ENCODE data around the gene ZNF526. TPM values are rescaled to one million over a fixed set of nuclear protein-coding genes. Genes with fewer than 3 reads are reported as not detected.

ZNF526 gene
- total and polyA plus RNA-seq, 4 donors: 2.6 to 12.3 (median 5.5) TPM

GRCh38 chr19:42201489-42202289 is 18.4 kb upstream of the ZNF526 start:
- WGBS, 2 donors: 76 to 83% methylated on average over 6 of the region's 6 CpGs
- no peaks in the 10 kb centered on the region for H3K27me3 ChIP-seq (ENCODE audit: control insufficient read depth in 1 of 2, insufficient read depth in 2 of 2, low read length in 1 of 2)
- intact Hi-C loops (cut with DNase I): no loop called here
- ATAC-seq (ENCODE audit: low FRiP score): no peak
- H3K9me3 ChIP-seq (ENCODE audit: control insufficient read depth, low read length): no peaks in the 10 kb centered on the region
- H3K4me1 ChIP-seq (ENCODE audit: control insufficient read depth in 1 of 2, insufficient read depth in 2 of 2, low read length in 2 of 2): no peaks in the 10 kb centered on the region
- no peak overlapping the region for H3K4me3 ChIP-seq (ENCODE audit: low read length in 2 of 2)
- peak; percentile 72 to 80 for DNase-seq
- H3K36me3 ChIP-seq (ENCODE audit: control insufficient read depth in 1 of 2, insufficient read depth in 2 of 2, low read length in 1 of 2): peaks cover 9 to 11% of the 10 kb centered on the region in 2 donors
- H3K27ac ChIP-seq (ENCODE audit: low read depth in 1 of 2, low read length in 2 of 2): no peak overlapping the region

DNA sequence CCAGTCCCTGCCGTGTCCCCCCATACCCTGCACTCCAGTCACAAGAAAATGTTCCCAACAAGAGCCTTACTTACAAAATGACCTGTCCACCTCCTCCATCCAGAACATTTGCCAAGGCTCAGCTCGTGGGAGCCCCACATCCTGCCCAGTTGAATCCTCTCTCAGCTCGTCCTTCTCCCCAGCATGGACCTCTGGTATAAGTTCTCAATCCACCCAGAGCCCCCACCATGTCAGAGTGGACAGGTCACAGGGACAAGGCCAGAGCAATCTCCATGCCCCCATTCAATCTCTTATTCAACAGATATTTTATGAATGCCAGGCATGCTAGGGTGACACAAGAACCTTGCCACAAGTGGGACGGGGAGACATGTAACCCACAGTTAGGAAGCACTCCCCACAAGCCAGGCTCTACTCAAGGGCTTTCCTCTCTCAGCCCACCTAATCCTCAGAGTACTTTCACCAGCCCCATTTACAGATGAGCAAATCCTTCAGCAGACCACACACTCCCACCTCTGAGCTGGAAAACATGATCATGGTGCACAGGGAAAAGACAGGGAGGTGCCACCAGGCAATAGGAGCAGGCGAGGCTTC is 17.7 kb upstream of the ZNF526 start:
- Histone ChIP-seq H3K27me3 (ENCODE audit: control insufficient read depth in 1 of 2, insufficient read depth in 2 of 2, low read length in 1 of 2) (no peaks in the 10 kb centered on the region), H3K36me3 (ENCODE audit: control insufficient read depth in 1 of 2, insufficient read depth in 2 of 2, low read length in 1 of 2) (peaks cover 11% of the 10 kb centered on the region in 2 donors), H3K27ac (ENCODE audit: low read depth in 1 of 2, low read length in 2 of 2) (no peak overlapping the region), H3K4me3 (ENCODE audit: low read length in 2 of 2) (no peak overlapping the region), H3K4me1 (ENCODE audit: control insufficient read depth in 1 of 2, insufficient read depth in 2 of 2, low read length in 2 of 2) (no peaks in the 10 kb centered on the region), H3K9me3 (ENCODE audit: control insufficient read depth, low read length) (no peaks in the 10 kb centered on the region)
- 82 to 86% methylated on average over 5 of the region's 5 CpGs for WGBS, 2 donors
- no peak for ATAC-seq (ENCODE audit: low FRiP score)
- DNase-seq: peak in 1 of 2 donors; percentile 40
- intact Hi-C loops (cut with DNase I): no loop called here

GRCh38 chr19:42203700-42204099 is 16.4 kb upstream of the ZNF526 start:
- peak; percentile 17 to 44 for DNase-seq
- Histone ChIP-seq H3K9me3 (ENCODE audit: control insufficient read depth, low read length) (no peaks in the 10 kb centered on the region), H3K27ac (ENCODE audit: low read depth in 1 of 2, low read length in 2 of 2) (no peak overlapping the region), H3K27me3 (ENCODE audit: control insufficient read depth in 1 of 2, insufficient read depth in 2 of 2, low read length in 1 of 2) (no peaks in the 10 kb centered on the region), H3K4me3 (ENCODE audit: low read length in 2 of 2) (no peak overlapping the region), H3K36me3 (ENCODE audit: control insufficient read depth in 1 of 2, insufficient read depth in 2 of 2, low read length in 1 of 2) (peaks cover 7 to 10% of the 10 kb centered on the region in 2 donors), H3K4me1 (ENCODE audit: control insufficient read depth in 1 of 2, insufficient read depth in 2 of 2, low read length in 2 of 2) (no peaks in the 10 kb centered on the region)
- intact Hi-C loops (cut with DNase I): no loop called here
- ATAC-seq (ENCODE audit: low FRiP score): no peak
- WGBS, 2 donors: 88 to 95% methylated on average over 2 of the region's 2 CpGs

GRCh38 chr19:42204664-42205063 is 15.4 kb upstream of the ZNF526 start:
- Histone ChIP-seq H3K27me3 (ENCODE audit: control insufficient read depth in 1 of 2, insufficient read depth in 2 of 2, low read length in 1 of 2) (no peaks in the 10 kb centered on the region), H3K9me3 (ENCODE audit: control insufficient read depth, low read length) (no peaks in the 10 kb centered on the region), H3K27ac (ENCODE audit: low read depth in 1 of 2, low read length in 2 of 2) (no peak overlapping the region), H3K36me3 (ENCODE audit: control insufficient read depth in 1 of 2, insufficient read depth in 2 of 2, low read length in 1 of 2) (peaks cover 6 to 13% of the 10 kb centered on the region in 2 donors), H3K4me3 (ENCODE audit: low read length in 2 of 2) (no peak overlapping the region), H3K4me1 (ENCODE audit: control insufficient read depth in 1 of 2, insufficient read depth in 2 of 2, low read length in 2 of 2) (no peaks in the 10 kb centered on the region)
- ATAC-seq (ENCODE audit: low FRiP score): no peak
- intact Hi-C loops (cut with DNase I): no loop called here
- DNase-seq: peak in 1 of 2 donors; percentile 9
- 83 to 85% methylated on average over 6 of the region's 6 CpGs for WGBS, 2 donors

DNA sequence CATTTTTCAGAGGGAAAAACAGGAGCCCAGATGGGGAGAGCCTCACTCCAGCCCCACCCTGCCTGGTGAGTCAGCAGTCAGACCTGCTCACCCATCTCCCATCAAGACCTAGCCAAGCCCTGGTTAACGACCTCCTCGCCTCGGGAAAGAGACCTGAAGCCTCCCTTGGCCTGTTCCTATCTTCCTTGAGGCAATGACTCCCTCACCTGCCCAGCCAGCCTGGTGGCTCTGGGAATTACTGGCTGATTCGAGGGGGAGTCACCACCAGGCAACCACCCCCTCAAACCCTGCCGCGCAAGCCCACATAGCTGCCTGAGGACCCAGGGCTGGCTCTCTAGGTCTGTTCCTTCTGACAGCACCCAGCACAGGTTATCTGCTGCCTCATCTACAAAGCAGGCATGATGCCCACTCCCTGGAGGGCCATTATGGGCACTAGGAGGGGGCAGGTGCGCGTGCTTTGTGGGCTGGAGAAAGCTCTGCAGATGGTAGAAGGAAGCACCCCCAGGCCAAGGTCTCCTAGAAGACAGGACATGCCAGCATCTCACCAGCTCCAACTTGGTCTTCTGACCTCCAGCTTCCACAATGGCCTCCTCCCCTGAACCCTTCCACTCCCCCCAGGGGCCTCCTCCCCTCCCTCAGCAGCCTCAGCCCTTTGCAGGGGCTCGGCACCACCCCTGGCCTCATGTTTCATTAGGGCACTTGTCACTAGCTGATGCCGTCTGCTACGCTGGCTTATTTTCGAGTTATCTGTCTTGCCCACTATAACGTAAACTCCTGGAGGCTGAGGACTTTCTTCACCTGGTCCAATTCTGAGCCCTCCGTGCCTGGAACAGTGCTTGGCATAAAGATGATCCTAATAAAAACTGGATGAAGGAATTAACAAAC is 13.0 kb upstream of the ZNF526 start:
- 90 to 91% methylated on average over 14 of the region's 14 CpGs for WGBS, 2 donors

DNA sequence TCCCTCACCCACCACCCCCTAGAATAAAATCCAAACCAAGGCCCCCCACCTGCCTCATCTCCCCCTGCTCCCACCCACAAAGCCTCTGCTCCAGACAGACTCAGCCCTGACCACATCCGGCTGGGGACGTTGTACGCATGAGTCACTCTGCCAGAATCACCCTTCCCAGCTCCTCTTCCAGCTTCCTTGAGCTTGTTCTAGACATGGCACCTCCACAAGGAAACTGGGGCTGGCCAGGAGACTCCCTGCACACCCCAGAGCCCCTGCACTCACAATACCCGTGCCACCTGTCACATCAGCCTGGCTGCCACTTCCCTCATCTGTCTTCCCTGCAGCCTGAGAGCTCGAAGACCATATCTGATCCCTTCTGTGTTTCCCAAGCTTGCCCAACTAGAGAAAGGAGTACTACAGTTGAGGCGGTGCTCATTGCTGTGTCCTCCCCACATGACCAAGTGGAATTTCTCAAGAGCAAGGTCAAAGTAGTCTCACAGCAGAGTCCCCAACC is 12.3 kb upstream of the ZNF526 start:
- ATAC-seq (ENCODE audit: low FRiP score) (no peak), DNase-seq (peak in 1 of 2 donors; percentile 70)
- H3K4me3 ChIP-seq (ENCODE audit: low read length in 2 of 2): no peak overlapping the region
- H3K27ac ChIP-seq (ENCODE audit: low read depth in 1 of 2, low read length in 2 of 2): no peak overlapping the region
- 76 to 81% methylated on average over 6 of the region's 6 CpGs for WGBS, 2 donors
- no peaks in the 10 kb centered on the region for H3K27me3 ChIP-seq (ENCODE audit: control insufficient read depth in 1 of 2, insufficient read depth in 2 of 2, low read length in 1 of 2)
- H3K36me3 ChIP-seq (ENCODE audit: control insufficient read depth in 1 of 2, insufficient read depth in 2 of 2, low read length in 1 of 2): peaks cover 6 to 13% of the 10 kb centered on the region in 2 donors
- no peaks in the 10 kb centered on the region for H3K4me1 ChIP-seq (ENCODE audit: control insufficient read depth in 1 of 2, insufficient read depth in 2 of 2, low read length in 2 of 2)
- intact Hi-C loops (cut with DNase I): no loop called here
- H3K9me3 ChIP-seq (ENCODE audit: control insufficient read depth, low read length): no peaks in the 10 kb centered on the region

More for the DNA sequence above, 13.0 kb upstream of the ZNF526 start:
- no peak overlapping the region for H3K27ac ChIP-seq (ENCODE audit: low read depth in 1 of 2, low read length in 2 of 2)
- H3K4me3 ChIP-seq (ENCODE audit: low read length in 2 of 2): no peak overlapping the region
- no peaks in the 10 kb centered on the region for H3K4me1 ChIP-seq (ENCODE audit: control insufficient read depth in 1 of 2, insufficient read depth in 2 of 2, low read length in 2 of 2)
- no peaks in the 10 kb centered on the region for H3K27me3 ChIP-seq (ENCODE audit: control insufficient read depth in 1 of 2, insufficient read depth in 2 of 2, low read length in 1 of 2)
- no peaks in the 10 kb centered on the region for H3K9me3 ChIP-seq (ENCODE audit: control insufficient read depth, low read length)
- peaks cover 6 to 13% of the 10 kb centered on the region in 2 donors for H3K36me3 ChIP-seq (ENCODE audit: control insufficient read depth in 1 of 2, insufficient read depth in 2 of 2, low read length in 1 of 2)
- ATAC-seq (ENCODE audit: low FRiP score) (no peak), DNase-seq (no peak)
- intact Hi-C loops (cut with DNase I): no loop called here

DNA sequence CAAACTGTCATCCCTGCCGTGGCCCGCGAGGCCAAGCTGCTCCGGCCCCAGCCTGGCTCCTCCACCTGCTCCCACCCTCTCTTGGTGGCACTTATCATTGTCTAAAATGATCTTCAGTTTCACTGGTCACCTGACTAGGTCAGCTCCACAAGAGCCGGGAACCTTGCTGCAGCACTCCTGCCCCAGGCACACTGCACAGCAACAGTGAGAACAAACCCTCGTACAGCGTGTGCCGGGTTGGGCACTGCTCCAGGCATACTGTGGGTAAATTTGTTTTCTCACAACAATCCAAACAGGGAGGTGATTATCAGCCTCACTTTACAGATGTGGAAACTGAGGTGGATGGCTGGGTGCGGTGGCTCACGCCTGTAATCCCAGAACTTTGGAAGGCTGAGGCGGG is 11.5 kb upstream of the ZNF526 start:
- intact Hi-C loops (cut with DNase I): no loop called here
- ATAC-seq (ENCODE audit: low FRiP score): no peak
- H3K4me1 ChIP-seq (ENCODE audit: control insufficient read depth in 1 of 2, insufficient read depth in 2 of 2, low read length in 2 of 2): no peaks in the 10 kb centered on the region
- no peak overlapping the region for H3K27ac ChIP-seq (ENCODE audit: low read depth in 1 of 2, low read length in 2 of 2)
- peak in 1 of 2 donors; percentile 46 for DNase-seq
- H3K9me3 ChIP-seq (ENCODE audit: control insufficient read depth, low read length): no peaks in the 10 kb centered on the region
- H3K36me3 ChIP-seq (ENCODE audit: control insufficient read depth in 1 of 2, insufficient read depth in 2 of 2, low read length in 1 of 2): peaks cover 6 to 13% of the 10 kb centered on the region in 2 donors
- 85% methylated on average over 11 of the region's 11 CpGs for WGBS, 2 donors
- no peaks in the 10 kb centered on the region for H3K27me3 ChIP-seq (ENCODE audit: control insufficient read depth in 1 of 2, insufficient read depth in 2 of 2, low read length in 1 of 2)
- no peak overlapping the region for H3K4me3 ChIP-seq (ENCODE audit: low read length in 2 of 2)

- H3K27me3 ChIP-seq (ENCODE audit: control insufficient read depth in 1 of 2, insufficient read depth in 2 of 2, low read length in 1 of 2): no peaks in the 10 kb centered on the region
- 93 to 96% methylated on average over 1 of the region's 1 CpG for WGBS, 2 donors
These were observed 7.2 kb upstream of the ZNF526 start for GRCh38 chr19:42212886-42213285.

More at GRCh38 chr19:42212886-42213285, 7.2 kb upstream of the ZNF526 start:
- no peak overlapping the region for H3K27ac ChIP-seq (ENCODE audit: low read depth in 1 of 2, low read length in 2 of 2)
- H3K36me3 ChIP-seq (ENCODE audit: control insufficient read depth in 1 of 2, insufficient read depth in 2 of 2, low read length in 1 of 2): peaks cover 0 to 8% of the 10 kb centered on the region in 2 donors
- no peaks in the 10 kb centered on the region for H3K4me1 ChIP-seq (ENCODE audit: control insufficient read depth in 1 of 2, insufficient read depth in 2 of 2, low read length in 2 of 2)
- no peak overlapping the region for H3K4me3 ChIP-seq (ENCODE audit: low read length in 2 of 2)
- intact Hi-C loops (cut with DNase I): no loop called here
- ATAC-seq (ENCODE audit: low FRiP score): no peak
- no peaks in the 10 kb centered on the region for H3K9me3 ChIP-seq (ENCODE audit: control insufficient read depth, low read length)
- no peak for DNase-seq

All from aorta (tissue), 5 donors.